ENCODE results near the gene RAB35.

Gene RAB35

GRCh38 chr12:120103044-120103338 is 13.6 kb downstream of the RAB35 start:
- no peak for DNase-seq

- no peak for DNase-seq
These were observed 14.1 kb downstream of the RAB35 start for GRCh38 chr12:120102189-120103043.

GRCh38 chr12:120101617-120102016 is 14.9 kb downstream of the RAB35 start:
- no peak for DNase-seq

- DNase-seq, result no peak
These were observed 15.4 kb downstream of the RAB35 start for GRCh38 chr12:120101182-120101581.

- DNase-seq, result no peak
These were observed 15.9 kb downstream of the RAB35 start for GRCh38 chr12:120100630-120101029.

- no peak for DNase-seq
These were observed 16.8 kb downstream of the RAB35 start for GRCh38 chr12:120099738-120100137.

GRCh38 chr12:120098756-120099470 is 17.6 kb downstream of the RAB35 start:
- DNase-seq, result no peak

- DNase-seq, result no peak
These were observed 19.8 kb downstream of the RAB35 start for GRCh38 chr12:120096671-120097202.

- no peak for DNase-seq
These were observed 20.8 kb downstream of the RAB35 start for GRCh38 chr12:120095736-120096135.

GRCh38 chr12:120095331-120095730 is 21.2 kb downstream of the RAB35 start:
- no peak for DNase-seq

GRCh38 chr12:120094485-120094884 is 22.1 kb downstream of the RAB35 start:
- no peak for DNase-seq

- no peak for DNase-seq
These were observed 22.8 kb downstream of the RAB35 start for GRCh38 chr12:120093592-120094355.

GRCh38 chr12:120093336-120093591 is 23.3 kb downstream of the RAB35 start:
- DNase-seq, result no peak

- no peak for DNase-seq
These were observed 23.8 kb downstream of the RAB35 start for GRCh38 chr12:120092551-120093335.

GRCh38 chr12:120091371-120092090 is 25.0 kb downstream of the RAB35 start:
- no peak for DNase-seq

- DNase-seq, result no peak
These were observed 25.8 kb downstream of the RAB35 start for GRCh38 chr12:120090626-120091295.

- no peak for DNase-seq
These were observed 26.3 kb downstream of the RAB35 start for GRCh38 chr12:120090206-120090605.

- DNase-seq, result no peak
These were observed 26.8 kb downstream of the RAB35 start for GRCh38 chr12:120089796-120090195.

- DNase-seq, result no peak
These were observed 27.4 kb downstream of the RAB35 start for GRCh38 chr12:120089105-120089504.

- DNase-seq, result peak; percentile 99
These were observed 29.5 kb downstream of the RAB35 start for GRCh38 chr12:120086801-120087621.

Data from activated gamma-delta T cell (primary cell).